Panc1 (cell line): ENCODE measurements around the gene ADPRS. TPM values are rescaled to one million over a fixed set of nuclear protein-coding genes. Genes with fewer than 3 reads are reported as not detected.

ENCODE experiments used
- ATAC-seq: fragments of 200-7000 bp; cut with Tn5 transposase; 2 replicates; pipeline ENCODE4 v1.9.1; 2020; ENCODE audit warnings: mild to moderate bottlenecking, moderate library complexity
- BruUV-seq: library from RNA; stranded (reverse); fragments of 400-500 nt; replicated peaks from 2 replicates; lab custom pipeline; 2021; lab: Mats Ljungman, UMichigan
- CTCF ChIA-PET: fragments of 300-600 bp; sonication (Branson Sonifier 250); formaldehyde crosslinking; loops from one replicate; lab custom pipeline; 2022; ENCODE audit warnings: antibody characterized with exemption; lab: Charles Lee
- POLR2A ChIA-PET: fragments of 300-600 bp; sonication (Branson Sonifier 250); formaldehyde crosslinking; loops from one replicate; lab custom pipeline; 2022; ENCODE audit warnings: antibody characterized with exemption; lab: Charles Lee
- DNase-seq: peaks from one replicate; pipeline ENCODE4 v3.0.0-alpha.2; 2010; ENCODE audit warnings: low read depth, low spot score
- H3K27ac ChIP-seq: 2 replicates; pipeline ENCODE4 v1.5.1; 2011; ENCODE audit warnings: mild to moderate bottlenecking, low read length, inconsistent platforms
- H3K27me3 ChIP-seq: fragments of 200-500 bp; sonication (Bioruptor generic); 2 replicates; pipeline ENCODE4 v1.6.0; 2014; ENCODE audit warnings: low read length, inconsistent platforms; ENCODE audit not compliant: control insufficient read depth, insufficient read depth
- H3K36me3 ChIP-seq: fragments of 200-500 bp; sonication (Bioruptor generic); 2 replicates; pipeline ENCODE4 v1.5.1; 2014; ENCODE audit warnings: inconsistent platforms, mild to moderate bottlenecking, low read length, moderate library complexity; ENCODE audit not compliant: control insufficient read depth, insufficient read depth
- H3K4me1 ChIP-seq: 2 replicates; pipeline ENCODE4 v1.5.1; 2011; ENCODE audit warnings: inconsistent platforms, mild to moderate bottlenecking, low read length, moderate library complexity; ENCODE audit not compliant: control insufficient read depth, insufficient read depth
- H3K4me3 ChIP-seq, 2 experiments: 2 replicates each; pipeline ENCODE4 v1.5.1; 2011 to 2012; ENCODE audit warnings: low read depth in 2 of 2, low read length in 2 of 2, mild to moderate bottlenecking in 2 of 2, inconsistent platforms in 1 of 2, moderate library complexity in 1 of 2
- H3K9me3 ChIP-seq: fragments of 200-500 bp; sonication (Bioruptor generic); 2 replicates; pipeline ENCODE4 v1.5.1; 2014; ENCODE audit warnings: low read depth, mild to moderate bottlenecking, inconsistent platforms, low read length, moderate library complexity; ENCODE audit not compliant: control insufficient read depth, insufficient read depth
- POLR2AphosphoS5 ChIP-seq: IDR thresholded peaks from 2 replicates; pipeline ENCODE4 v1.6.1; 2012; ENCODE audit warnings: mild to moderate bottlenecking, low read depth, low read length, moderate library complexity
- SIN3A ChIP-seq: IDR thresholded peaks from 2 replicates; pipeline ENCODE4 v1.6.1; 2012; ENCODE audit warnings: low read depth, mild to moderate bottlenecking, low read length, moderate library complexity, borderline replicate concordance; ENCODE audit not compliant: insufficient read depth
- TCF7L2 ChIP-seq: IDR thresholded peaks from 2 replicates; pipeline ENCODE4 v1.6.1; 2011; ENCODE audit warnings: mild to moderate bottlenecking, low read depth, low read length, inconsistent platforms
- in situ Hi-C: cut with HindIII; loops from 2 replicates; pipeline ENCODE4 v1.10.0; 2016; ENCODE audit warnings: low sequenced_read_pairs, low pct_unique_long_range_greater_than_20kb
- intact Hi-C: fragments of 100-400 bp; cut with micrococcal nuclease; formaldehyde crosslinking; loops from one replicate; pipeline ENCODE4 v1.10.0; 2022; ENCODE audit not compliant: unreplicated experiment
- total RNA-seq: library from RNA; stranded (reverse); gene quantifications from one replicate; pipeline ENCODE4 v1.2.1, GENCODE V29; 2021; ENCODE audit not compliant: unreplicated experiment
- TF ChIP-seq, protein P1 (sequence below), 2 experiments: IDR thresholded peaks; 2 replicates each; pipeline ENCODE4 v1.6.1; 2011 to 2012; ENCODE audit warnings: low read depth in 2 of 2, control low read depth in 1 of 2, low read length in 1 of 2, mild to moderate bottlenecking in 1 of 2, moderate library complexity in 1 of 2; ENCODE audit not compliant: insufficient read depth in 1 of 2
- TF ChIP-seq, protein P2 (sequence below): fragments of 450-650 bp; IDR thresholded peaks from 2 replicates; pipeline ENCODE4 v1.5.1; 2017; ENCODE audit warnings: mild to moderate bottlenecking

The ADPRS gene
- total RNA-seq, 1 experiment from 2014 or later: 32.2 TPM

DNA sequence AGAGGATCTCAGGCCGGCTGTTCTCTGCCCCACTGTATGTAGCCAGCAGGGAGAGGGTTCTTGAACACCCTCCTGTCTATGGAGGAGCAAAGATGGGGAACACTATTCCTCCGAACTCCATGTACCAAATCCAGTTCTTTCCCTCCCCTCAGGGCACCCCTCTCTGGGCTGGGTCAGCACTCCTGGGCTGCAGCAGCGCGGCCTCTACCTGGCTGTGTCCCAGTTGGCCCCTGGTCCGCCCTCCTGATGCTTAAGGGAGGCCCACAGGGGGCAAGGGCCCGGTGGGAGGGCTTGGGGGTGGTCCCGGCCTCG is 471 bp upstream of the ADPRS start:
- no peaks in the 10 kb centered on the region for H3K9me3 ChIP-seq
- in situ Hi-C loops: no loop called here
- ChIA-PET CTCF (interaction anchor here (0.7 kb wide), 1 partner anchor 30 kb away, joined by 6 read pairs; no protein-coding TSS in a partner anchor), POLR2A (no interaction called here)
- intact Hi-C loops: no loop called here
- ATAC-seq (peak; percentile 10; the same call in 1 of the 2 replicates), DNase-seq (no peak)
- no peaks in the 10 kb centered on the region; the same call in 1 of the 2 replicates for H3K4me1 ChIP-seq
- no TSS peak for BruUV-seq
- peak overlapping the region; percentile 82 for H3K27ac ChIP-seq
- H3K27me3 ChIP-seq: no peaks in the 10 kb centered on the region
- peaks cover 11% of the 10 kb centered on the region for H3K36me3 ChIP-seq
- H3K4me3 ChIP-seq: peak overlapping the region; percentile 97 to 99
- TF ChIP-seq SIN3A: no peak
- no peak for TF ChIP-seq POLR2AphosphoS5
- TF ChIP-seq TCF7L2: no peak
- TF ChIP-seq, protein P1, sequence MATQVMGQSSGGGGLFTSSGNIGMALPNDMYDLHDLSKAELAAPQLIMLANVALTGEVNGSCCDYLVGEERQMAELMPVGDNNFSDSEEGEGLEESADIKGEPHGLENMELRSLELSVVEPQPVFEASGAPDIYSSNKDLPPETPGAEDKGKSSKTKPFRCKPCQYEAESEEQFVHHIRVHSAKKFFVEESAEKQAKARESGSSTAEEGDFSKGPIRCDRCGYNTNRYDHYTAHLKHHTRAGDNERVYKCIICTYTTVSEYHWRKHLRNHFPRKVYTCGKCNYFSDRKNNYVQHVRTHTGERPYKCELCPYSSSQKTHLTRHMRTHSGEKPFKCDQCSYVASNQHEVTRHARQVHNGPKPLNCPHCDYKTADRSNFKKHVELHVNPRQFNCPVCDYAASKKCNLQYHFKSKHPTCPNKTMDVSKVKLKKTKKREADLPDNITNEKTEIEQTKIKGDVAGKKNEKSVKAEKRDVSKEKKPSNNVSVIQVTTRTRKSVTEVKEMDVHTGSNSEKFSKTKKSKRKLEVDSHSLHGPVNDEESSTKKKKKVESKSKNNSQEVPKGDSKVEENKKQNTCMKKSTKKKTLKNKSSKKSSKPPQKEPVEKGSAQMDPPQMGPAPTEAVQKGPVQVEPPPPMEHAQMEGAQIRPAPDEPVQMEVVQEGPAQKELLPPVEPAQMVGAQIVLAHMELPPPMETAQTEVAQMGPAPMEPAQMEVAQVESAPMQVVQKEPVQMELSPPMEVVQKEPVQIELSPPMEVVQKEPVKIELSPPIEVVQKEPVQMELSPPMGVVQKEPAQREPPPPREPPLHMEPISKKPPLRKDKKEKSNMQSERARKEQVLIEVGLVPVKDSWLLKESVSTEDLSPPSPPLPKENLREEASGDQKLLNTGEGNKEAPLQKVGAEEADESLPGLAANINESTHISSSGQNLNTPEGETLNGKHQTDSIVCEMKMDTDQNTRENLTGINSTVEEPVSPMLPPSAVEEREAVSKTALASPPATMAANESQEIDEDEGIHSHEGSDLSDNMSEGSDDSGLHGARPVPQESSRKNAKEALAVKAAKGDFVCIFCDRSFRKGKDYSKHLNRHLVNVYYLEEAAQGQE (IDR thresholded peaks at IDR 0.05; ENCODE audit: insufficient read depth in 1 of 2, low read depth in 2 of 2, low read length in 1 of 2): no peak
- TF ChIP-seq, protein P2, sequence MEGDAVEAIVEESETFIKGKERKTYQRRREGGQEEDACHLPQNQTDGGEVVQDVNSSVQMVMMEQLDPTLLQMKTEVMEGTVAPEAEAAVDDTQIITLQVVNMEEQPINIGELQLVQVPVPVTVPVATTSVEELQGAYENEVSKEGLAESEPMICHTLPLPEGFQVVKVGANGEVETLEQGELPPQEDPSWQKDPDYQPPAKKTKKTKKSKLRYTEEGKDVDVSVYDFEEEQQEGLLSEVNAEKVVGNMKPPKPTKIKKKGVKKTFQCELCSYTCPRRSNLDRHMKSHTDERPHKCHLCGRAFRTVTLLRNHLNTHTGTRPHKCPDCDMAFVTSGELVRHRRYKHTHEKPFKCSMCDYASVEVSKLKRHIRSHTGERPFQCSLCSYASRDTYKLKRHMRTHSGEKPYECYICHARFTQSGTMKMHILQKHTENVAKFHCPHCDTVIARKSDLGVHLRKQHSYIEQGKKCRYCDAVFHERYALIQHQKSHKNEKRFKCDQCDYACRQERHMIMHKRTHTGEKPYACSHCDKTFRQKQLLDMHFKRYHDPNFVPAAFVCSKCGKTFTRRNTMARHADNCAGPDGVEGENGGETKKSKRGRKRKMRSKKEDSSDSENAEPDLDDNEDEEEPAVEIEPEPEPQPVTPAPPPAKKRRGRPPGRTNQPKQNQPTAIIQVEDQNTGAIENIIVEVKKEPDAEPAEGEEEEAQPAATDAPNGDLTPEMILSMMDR: no peak

DNA sequence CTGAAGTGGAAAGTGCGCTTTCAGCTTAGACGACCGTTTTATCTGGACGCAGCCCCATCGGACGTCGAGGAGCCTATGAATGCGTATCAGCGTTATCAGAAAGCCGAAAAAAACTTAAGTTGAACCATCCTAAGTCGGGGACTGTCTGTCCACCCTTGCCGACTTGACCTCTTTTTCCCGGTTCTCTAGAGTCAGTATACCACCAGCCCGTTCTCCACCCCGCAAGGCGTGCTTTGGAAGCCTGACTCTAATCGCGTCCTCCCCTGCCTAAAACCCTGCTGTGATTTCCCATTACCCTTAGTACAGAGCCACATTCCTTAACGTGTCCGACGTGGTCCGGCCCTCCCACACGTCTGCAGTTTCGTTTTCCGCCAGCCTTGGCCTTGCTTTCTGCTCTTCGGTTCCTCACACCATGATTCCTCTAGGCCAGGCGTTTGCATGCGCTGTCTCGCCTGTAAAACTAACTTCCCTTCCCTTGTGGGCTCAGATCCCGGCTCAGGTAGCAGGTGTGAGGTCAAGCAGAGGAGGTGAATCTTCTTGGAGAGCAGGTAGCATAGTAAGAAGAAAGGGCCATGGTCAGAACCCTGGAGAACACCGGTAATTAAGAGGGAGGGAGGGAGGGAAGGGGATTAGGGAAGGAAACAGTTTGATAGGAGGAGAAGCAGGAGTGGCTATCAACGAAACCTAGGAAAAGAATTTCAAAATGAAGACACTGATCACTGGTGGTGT is 865 bp downstream of the ADPRS start:
- intact Hi-C loops (no loop called here), in situ Hi-C loops (no loop called here)
- DNase-seq (no peak), ATAC-seq (no peak)
- no peaks in the 10 kb centered on the region for H3K27me3 ChIP-seq
- H3K27ac ChIP-seq: peak overlapping the region; percentile 74
- no peaks in the 10 kb centered on the region; the same call in 1 of the 2 replicates for H3K4me1 ChIP-seq
- TF ChIP-seq TCF7L2 (no peak), SIN3A (0 out of 2 replicates have a peak, but pooled peaks have one; percentile 23), POLR2AphosphoS5 (no peak)
- TF ChIP-seq, protein P2: no peak
- H3K36me3 ChIP-seq: peaks cover 13% of the 10 kb centered on the region
- no peaks in the 10 kb centered on the region for H3K9me3 ChIP-seq
- BruUV-seq: TSS peak; percentile 91
- ChIA-PET POLR2A (no interaction called here), CTCF (no interaction called here)
- H3K4me3 ChIP-seq: peak overlapping the region; percentile 97 to 99
